GM21390 (cell line): ENCODE measurements around the gene CHRND.

Experiments used
- ATAC-seq: cut with Tn5 transposase; IDR thresholded peaks from one replicate; pipeline ENCODE4 v1.9.1; 2021; ENCODE audit not compliant: unreplicated experiment

Gene CHRND

GRCh38 chr2:232541195-232541960, 15.4 kb downstream of the CHRND start:
- no peak for ATAC-seq

DNA sequence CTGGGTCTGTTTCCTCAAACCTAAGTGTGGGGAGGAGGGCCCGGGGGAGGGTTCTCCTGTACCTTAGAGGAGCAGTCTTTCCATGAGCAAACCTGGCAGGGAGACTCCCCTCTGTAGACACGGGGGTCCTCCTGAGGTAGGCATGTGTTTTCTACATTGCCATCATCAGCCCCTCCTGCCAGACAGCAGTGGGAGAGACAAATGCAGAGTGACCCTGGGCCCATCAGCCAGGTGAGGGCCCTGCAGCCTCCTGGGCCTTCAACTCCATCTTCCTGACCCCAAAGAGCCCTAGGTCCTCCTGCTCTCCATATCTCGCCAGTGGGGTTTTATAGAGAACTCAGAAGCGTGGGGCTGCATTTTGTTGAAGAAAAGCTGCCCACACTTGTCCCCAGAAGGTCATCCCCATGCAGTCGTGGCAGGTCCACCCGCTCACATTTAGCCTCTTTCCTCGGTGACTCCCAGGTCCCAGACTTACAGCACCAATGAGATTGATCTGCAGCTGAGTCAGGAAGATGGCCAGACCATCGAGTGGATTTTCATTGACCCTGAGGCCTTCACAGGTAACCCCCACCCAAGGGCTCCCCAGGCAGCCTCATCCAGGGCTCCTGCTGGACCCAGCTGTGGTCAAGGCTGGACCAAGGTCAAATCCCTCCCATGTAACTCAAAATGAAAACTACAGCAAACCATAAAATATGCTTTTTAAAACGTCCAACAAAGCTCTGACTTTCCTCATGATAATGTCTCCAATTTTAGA, 16.2 kb downstream of the CHRND start:
- ATAC-seq, result no peak

- no peak for ATAC-seq
Measured at GRCh38 chr2:232542715-232543467, 16.9 kb downstream of the CHRND start.

- no peak for ATAC-seq
Measured at GRCh38 chr2:232543491-232543890, 17.5 kb downstream of the CHRND start.

- no peak for ATAC-seq
Measured at GRCh38 chr2:232543928-232544631, 18.1 kb downstream of the CHRND start.

GRCh38 chr2:232544674-232545073, 18.7 kb downstream of the CHRND start:
- no peak for ATAC-seq

GRCh38 chr2:232545511-232546375, 19.8 kb downstream of the CHRND start:
- ATAC-seq, result no peak

DNA sequence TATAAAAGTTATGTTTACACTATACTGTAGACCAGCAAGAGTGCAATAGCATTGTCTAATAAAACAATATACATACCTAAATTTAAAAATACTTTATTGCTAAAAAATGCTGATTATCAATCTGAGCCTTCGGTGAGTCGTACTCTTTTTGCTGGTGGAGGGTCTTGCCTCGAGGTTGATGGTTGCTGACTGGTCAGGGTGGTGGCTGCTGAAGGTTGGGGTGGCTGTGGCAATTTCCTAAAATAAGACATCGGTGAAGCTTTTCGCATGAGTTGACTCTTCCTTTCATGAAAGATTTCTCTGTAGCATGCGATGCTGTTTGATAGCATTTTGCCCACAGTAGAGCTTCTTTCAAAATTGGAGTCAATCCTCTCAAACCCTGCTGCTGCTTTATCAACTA, 22.0 kb downstream of the CHRND start:
- no peak for ATAC-seq

DNA sequence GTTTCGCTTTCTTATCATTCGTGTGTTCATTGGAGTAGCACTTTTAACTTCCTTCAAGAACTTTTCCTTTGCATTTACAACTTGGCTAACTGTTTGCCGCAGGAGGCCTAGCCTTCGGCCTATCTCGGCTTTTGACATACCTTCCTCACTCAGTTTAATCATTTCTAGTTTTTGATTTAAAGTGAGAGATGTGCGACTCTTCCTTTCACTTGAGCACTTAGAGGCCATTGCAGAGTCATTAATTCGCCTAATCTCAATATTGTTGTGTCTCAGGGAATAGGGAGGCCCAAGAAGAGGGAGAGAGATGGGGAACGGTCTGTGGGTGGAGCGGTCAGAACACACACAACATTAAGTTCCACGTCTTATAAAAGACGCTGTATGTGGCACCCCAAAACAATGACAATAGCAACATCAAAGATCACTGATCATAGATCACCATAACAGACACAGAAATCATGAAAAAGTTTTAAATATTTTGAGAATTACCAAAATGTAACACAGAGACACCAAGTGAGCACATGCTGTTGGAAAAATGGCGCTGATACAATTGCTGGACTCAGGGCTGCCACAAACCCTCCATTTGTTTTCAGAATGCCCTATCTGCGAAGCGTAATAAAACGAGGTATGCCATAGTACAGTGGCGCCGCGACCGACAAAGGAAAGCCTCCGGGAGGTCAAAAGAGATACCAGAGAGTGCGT, 23.8 kb downstream of the CHRND start:
- ATAC-seq, result no peak

- peak; percentile 91 for ATAC-seq
Measured at GRCh38 chr2:232550354-232551249, 24.6 kb downstream of the CHRND start, which contains the start of the genes EIF4E2 and TIGD1. TSS of gene EIF4E2 (plus strand) at chr2:232550689. CDS start at chr2:232550725, 36 bp downstream. TSS of gene TIGD1 (minus strand) at chr2:232550557. CDS start at chr2:232549882, 675 bp downstream.

DNA sequence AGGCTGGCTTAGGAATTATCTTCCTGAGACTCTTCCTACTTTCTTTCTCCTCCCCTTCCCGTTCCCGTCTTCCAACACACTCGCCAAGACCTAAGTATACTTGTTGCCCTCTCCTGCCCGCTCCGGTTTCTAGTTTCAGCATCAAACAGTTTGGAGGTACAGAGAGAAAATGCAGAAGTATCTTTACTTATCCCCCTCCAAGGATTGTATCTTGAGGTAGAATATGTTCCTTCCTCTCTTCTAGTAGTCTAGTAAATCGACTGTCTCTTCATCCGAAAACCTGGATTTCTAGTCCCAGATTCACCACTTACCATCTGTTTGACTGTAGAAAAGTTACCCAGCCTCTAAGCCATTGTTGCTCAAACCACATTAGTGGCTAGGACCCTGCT, 25.3 kb downstream of the CHRND start:
- no peak for ATAC-seq

DNA sequence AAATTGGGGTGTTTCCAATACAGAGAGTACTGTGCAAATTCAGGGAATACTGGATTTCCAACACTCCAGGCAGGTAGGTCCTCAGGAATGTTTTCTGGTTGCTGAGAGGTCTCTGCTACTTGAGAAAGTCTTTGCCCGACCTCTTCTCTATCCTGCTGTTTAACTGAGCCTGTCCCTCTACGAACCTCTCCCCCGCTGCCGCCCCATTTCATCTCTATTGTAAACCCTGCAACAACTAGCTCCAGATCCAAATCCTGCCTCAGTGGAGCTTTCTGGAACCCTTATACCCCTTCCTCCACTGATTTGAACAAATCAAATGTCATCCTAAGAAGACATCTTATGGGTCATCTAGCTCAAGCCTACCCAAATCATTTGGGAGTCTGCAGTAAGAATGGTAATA, 25.8 kb downstream of the CHRND start:
- no peak for ATAC-seq

DNA sequence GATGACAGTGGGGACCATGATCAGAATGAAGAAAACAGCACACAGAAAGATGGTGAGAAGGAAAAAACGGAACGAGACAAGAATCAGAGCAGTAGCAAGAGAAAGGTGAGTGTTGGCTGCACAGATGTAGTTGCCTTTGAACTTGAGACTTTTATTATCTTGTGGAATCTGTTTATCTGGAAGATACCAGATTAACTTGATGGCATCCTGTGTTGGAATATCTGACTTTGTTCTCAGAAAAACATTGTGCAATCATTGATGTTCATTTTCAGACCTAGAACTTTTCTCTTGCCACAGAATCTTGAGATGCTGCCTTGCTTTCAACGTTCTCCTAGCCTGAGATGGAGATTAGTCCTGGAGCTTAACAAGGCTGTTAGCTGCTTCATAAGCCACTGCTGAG, 30.5 kb downstream of the CHRND start:
- no peak for ATAC-seq

DNA sequence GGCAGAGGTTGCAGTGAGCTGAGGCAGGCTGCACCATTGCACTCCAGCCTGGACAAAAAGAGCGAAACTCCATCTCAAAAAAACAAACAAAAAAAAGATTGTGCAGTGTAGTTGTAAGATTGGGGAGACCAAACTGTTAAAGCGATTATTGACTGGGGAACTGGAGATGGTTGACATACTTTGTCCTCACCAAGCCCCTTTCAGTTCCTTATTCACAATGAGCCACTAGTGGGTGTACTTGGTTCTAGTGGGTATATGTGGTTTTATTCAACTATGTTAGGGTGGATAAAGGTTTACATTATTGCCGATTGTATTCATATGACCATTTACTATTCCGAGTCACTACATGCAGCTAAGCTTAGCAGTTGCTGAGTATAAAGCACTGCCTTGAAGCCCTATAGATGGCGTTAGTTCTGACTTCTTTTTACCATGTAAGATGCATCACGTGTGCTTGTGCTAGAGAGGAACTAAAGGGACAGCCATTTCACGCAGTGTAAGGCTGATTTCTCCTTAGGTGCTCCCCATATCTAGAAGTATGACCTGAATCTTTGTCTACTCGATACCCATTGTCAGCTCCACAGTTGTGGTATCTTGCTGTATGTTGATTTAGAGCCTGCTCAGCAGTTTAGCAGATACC, 36.7 kb downstream of the CHRND start:
- ATAC-seq, result no peak

DNA sequence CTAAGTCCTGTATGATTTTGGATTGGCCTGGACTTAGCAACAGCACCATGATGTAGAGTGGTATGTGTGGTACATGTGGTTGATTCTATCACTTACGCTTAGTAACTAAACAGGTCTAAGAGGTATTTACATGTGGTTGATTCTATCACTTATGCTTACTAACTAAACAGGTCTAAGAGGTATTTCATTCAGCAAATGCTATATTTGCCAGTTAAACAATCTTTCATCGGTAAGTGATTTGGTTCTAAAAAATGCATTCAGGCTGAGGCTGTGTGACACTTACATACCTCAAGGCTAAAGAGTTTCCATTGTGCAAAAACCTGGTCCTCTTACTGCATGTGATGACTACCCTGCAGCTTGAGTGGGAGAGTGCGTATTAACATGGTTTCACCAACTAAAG, 37.6 kb downstream of the CHRND start:
- ATAC-seq, result no peak

- ATAC-seq, result no peak
Measured at GRCh38 chr2:232567721-232568120, 41.8 kb downstream of the CHRND start.

GRCh38 chr2:232568161-232568560, 42.2 kb downstream of the CHRND start:
- no peak for ATAC-seq

GRCh38 chr2:232569541-232569940, 43.6 kb downstream of the CHRND start:
- ATAC-seq, result no peak
